PC-3 (cell line): ENCODE measurements around the gene NOC4L. TPM values are rescaled to one million over a fixed set of nuclear protein-coding genes. Genes with fewer than 3 reads are reported as not detected.
A peak's percentile ranks its signal among the peaks of the same experiment; 100 is the strongest.

Experiments
- ATAC-seq: fragments of 200-7000 bp; cut with Tn5 transposase; 2 replicates; pipeline ENCODE4 v1.9.1; 2020; ENCODE audit warnings: mild to moderate bottlenecking, moderate library complexity
- BruUV-seq: library from RNA; stranded (reverse); fragments of 400-500 nt; replicated peaks from 2 replicates; lab custom pipeline; 2021; lab: Mats Ljungman, UMichigan
- CTCF ChIA-PET: fragments of 300-600 bp; sonication (Branson Sonifier 250); formaldehyde crosslinking; loops from one replicate; lab custom pipeline; 2022; ENCODE audit warnings: antibody characterized with exemption; lab: Charles Lee
- POLR2A ChIA-PET: fragments of 300-600 bp; sonication (Branson Sonifier 250); formaldehyde crosslinking; loops from one replicate; lab custom pipeline; 2022; ENCODE audit warnings: antibody characterized with exemption; ENCODE audit not compliant: unreplicated experiment; lab: Charles Lee
- DNase-seq: peaks from one replicate; pipeline ENCODE4 v3.0.0-alpha.2; 2015
- H2AFZ ChIP-seq: fragments of 300-600 bp; sonication (generic); 2 replicates; pipeline ENCODE4 v1.6.0; 2016; ENCODE audit warnings: antibody characterized with exemption, low read length
- H3F3A ChIP-seq: fragments of 300-600 bp; sonication (generic); one replicate; pipeline ENCODE4 v1.6.0; 2017; ENCODE audit warnings: antibody characterized with exemption, low read length, control low read depth, mild to moderate bottlenecking; ENCODE audit not compliant: unreplicated experiment
- H3K27ac ChIP-seq: fragments of 300-600 bp; sonication (generic); 2 replicates; pipeline ENCODE4 v1.5.1; 2016; ENCODE audit warnings: mild to moderate bottlenecking, low read length
- H3K27me3 ChIP-seq: fragments of 300-600 bp; sonication (generic); 2 replicates; pipeline ENCODE4 v1.6.1; 2016; ENCODE audit warnings: low read length, mixed read lengths
- H3K36me3 ChIP-seq: fragments of 300-600 bp; sonication (generic); 2 replicates; pipeline ENCODE4 v1.6.1; 2016; ENCODE audit warnings: low read depth, mixed run types, low read length, mixed read lengths
- H3K4me1 ChIP-seq: fragments of 300-600 bp; sonication (generic); 2 replicates; pipeline ENCODE4 v1.5.1; 2016; ENCODE audit warnings: low read length; ENCODE audit not compliant: insufficient read depth
- H3K4me2 ChIP-seq: fragments of 300-600 bp; sonication (generic); 2 replicates; pipeline ENCODE4 v1.6.0; 2016; ENCODE audit warnings: low read length
- H3K4me3 ChIP-seq: fragments of 300-600 bp; sonication (generic); 2 replicates; pipeline ENCODE4 v1.5.1; 2016; ENCODE audit warnings: mild to moderate bottlenecking, low read length, mixed read lengths
- H3K79me2 ChIP-seq: fragments of 300-600 bp; sonication (generic); 2 replicates; pipeline ENCODE4 v1.6.1; 2017; ENCODE audit warnings: low read length, mixed read lengths
- H3K9ac ChIP-seq: fragments of 300-600 bp; sonication (generic); 2 replicates; pipeline ENCODE4 v1.6.0; 2016; ENCODE audit warnings: mild to moderate bottlenecking, low read length
- H3K9me2 ChIP-seq: fragments of 300-600 bp; sonication (generic); replicated peaks from 2 replicates; pipeline ENCODE4 v1.6.1; 2016; ENCODE audit warnings: mixed run types, low read length, mixed read lengths
- H3K9me3 ChIP-seq: fragments of 300-600 bp; sonication (generic); 2 replicates; pipeline ENCODE4 v1.6.1; 2016; ENCODE audit warnings: low read length, mixed read lengths
- H4K20me1 ChIP-seq: fragments of 300-600 bp; sonication (generic); 2 replicates; pipeline ENCODE4 v1.6.1; 2016; ENCODE audit warnings: low read length, mixed read lengths
- EZH2 ChIP-seq: fragments of 300-600 bp; sonication (generic); IDR thresholded peaks from one replicate; pipeline ENCODE4 v1.6.1; 2017; ENCODE audit warnings: antibody characterized with exemption, mild to moderate bottlenecking, low read length; ENCODE audit not compliant: unreplicated experiment
- EZH2phosphoT487 ChIP-seq: fragments of 300-600 bp; sonication (generic); IDR thresholded peaks from 2 replicates; pipeline ENCODE4 v1.6.1; 2018; ENCODE audit warnings: mild to moderate bottlenecking, antibody characterized with exemption, low read length, borderline replicate concordance
- intact Hi-C: fragments of 100-400 bp; cut with micrococcal nuclease; formaldehyde crosslinking; loops from 2 replicates; pipeline ENCODE4 v1.9.0; 2023
- total RNA-seq: library from RNA; depleted of rRNA; stranded (reverse); fragments of >200 nt; gene quantifications from 2 replicates; pipeline ENCODE4 v1.2.3, GENCODE V29; 2014
- TF ChIP-seq, protein P1 (sequence below): fragments of 300-600 bp; sonication (generic); conservative IDR thresholded peaks from 2 replicates; pipeline ENCODE4 v1.5.1; 2017; ENCODE audit warnings: antibody characterized with exemption, low read depth, mild to moderate bottlenecking, low read length

The NOC4L gene
- total RNA-seq, 1 experiment from 2014 or later, result 44.4 TPM

DNA sequence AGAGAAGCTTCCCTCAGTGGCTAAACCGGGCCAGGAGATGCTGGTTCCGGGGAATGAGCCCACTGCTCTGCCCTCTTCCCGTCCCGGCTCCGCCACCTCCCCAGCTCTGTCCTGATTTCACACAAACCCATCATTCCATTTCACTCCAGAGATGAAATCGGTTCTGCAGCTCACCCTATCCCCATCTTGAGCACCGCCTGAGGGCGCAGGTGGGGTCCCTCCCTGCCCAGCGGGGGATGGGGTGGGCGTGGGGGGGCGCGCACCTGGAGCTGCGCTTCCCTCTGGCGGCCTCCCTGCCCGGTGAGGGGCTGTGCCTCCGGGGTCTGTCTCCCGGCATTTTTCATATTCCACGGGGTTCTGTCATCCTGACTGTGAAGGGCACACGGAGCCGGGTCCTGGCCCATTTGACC, 44.7 kb downstream of the NOC4L start:
- no TSS peak for BruUV-seq
- TF ChIP-seq, protein P1, sequence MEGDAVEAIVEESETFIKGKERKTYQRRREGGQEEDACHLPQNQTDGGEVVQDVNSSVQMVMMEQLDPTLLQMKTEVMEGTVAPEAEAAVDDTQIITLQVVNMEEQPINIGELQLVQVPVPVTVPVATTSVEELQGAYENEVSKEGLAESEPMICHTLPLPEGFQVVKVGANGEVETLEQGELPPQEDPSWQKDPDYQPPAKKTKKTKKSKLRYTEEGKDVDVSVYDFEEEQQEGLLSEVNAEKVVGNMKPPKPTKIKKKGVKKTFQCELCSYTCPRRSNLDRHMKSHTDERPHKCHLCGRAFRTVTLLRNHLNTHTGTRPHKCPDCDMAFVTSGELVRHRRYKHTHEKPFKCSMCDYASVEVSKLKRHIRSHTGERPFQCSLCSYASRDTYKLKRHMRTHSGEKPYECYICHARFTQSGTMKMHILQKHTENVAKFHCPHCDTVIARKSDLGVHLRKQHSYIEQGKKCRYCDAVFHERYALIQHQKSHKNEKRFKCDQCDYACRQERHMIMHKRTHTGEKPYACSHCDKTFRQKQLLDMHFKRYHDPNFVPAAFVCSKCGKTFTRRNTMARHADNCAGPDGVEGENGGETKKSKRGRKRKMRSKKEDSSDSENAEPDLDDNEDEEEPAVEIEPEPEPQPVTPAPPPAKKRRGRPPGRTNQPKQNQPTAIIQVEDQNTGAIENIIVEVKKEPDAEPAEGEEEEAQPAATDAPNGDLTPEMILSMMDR, result no peak
- TF ChIP-seq EZH2, result no peak
- TF ChIP-seq EZH2phosphoT487, result no peak
- Histone ChIP-seq H3K9me3 (no peaks in the 10 kb centered on the region), H3F3A (no peaks in the 10 kb centered on the region), H3K27me3 (peaks cover 14% of the 10 kb centered on the region; the same call in 1 of the 2 replicates), H3K27ac (no peak overlapping the region), H3K4me3 (peak overlapping the region; percentile 87), H3K9me2 (no peaks in the 10 kb centered on the region), H3K4me1 (peaks cover 15% of the 10 kb centered on the region), H4K20me1 (no peaks in the 10 kb centered on the region), H2AFZ (peak overlapping the region; percentile 82), H3K79me2 (no peaks in the 10 kb centered on the region), H3K36me3 (no peaks in the 10 kb centered on the region), H3K4me2 (peak overlapping the region; percentile 100), H3K9ac (peak overlapping the region; percentile 79)
- POLR2A ChIA-PET, result no interaction called here
- ATAC-seq (no peak), DNase-seq (no peak)
- intact Hi-C loops, result loop anchor here (2.0 kb wide), 1 partner anchor 34 kb away; no protein-coding TSS in a partner anchor
- CTCF ChIA-PET, result interaction anchor here (1.0 kb wide), 1 partner anchor 372 kb away, joined by 4 read pairs; no protein-coding TSS in a partner anchor

DNA sequence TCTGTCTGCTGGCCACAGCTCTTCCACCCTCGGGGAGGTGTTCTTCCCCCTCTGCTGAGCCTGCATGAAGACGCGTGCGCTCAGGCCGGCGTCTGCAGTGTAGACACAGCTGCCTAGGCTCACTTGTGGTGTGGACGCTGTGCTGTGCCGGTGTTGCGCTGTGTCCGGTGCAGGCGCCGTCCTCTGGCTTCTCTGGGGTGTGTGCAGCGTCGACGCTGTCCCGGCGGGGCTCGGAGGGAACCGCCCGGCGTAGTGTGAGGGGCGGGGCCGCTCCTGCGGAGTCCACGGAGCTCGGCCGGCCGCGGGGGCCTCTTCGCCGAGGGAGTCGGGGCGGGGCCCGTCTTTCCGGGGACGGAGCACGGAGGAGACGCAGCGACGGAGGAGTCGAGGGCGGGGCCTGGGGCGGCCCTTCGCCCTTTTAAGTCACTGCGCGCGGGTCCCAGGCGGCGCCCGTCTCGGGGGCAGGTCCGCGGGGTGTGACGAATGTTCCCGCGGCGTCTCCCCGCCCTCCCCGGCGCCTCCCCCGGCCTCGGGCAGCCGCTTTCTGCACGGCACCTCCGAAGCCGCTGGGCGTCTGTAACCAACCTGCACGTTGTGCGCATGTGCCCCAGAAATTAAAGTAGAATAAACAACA, 45.2 kb downstream of the NOC4L start:
- peak overlapping the region; percentile 87 for H3K4me3 ChIP-seq
- H4K20me1 ChIP-seq, result no peaks in the 10 kb centered on the region
- no peaks in the 10 kb centered on the region for H3F3A ChIP-seq
- H3K27me3 ChIP-seq, result peaks cover 10% of the 10 kb centered on the region; the same call in 1 of the 2 replicates
- POLR2A ChIA-PET, result no interaction called here
- BruUV-seq, result no TSS peak
- no peak for TF ChIP-seq EZH2
- TF ChIP-seq EZH2phosphoT487, result no peak
- TF ChIP-seq, protein P1, result no peak
- ATAC-seq, result peak; percentile 93
- peak overlapping the region; percentile 82 for H2AFZ ChIP-seq
- CTCF ChIA-PET, result interaction anchor here (0.5 to 1.0 kb wide), 2 partner anchors 27 to 372 kb away, joined by 4 to 5 read pairs; no protein-coding TSS in a partner anchor
- peak overlapping the region; percentile 79 for H3K9ac ChIP-seq
- peak overlapping the region; percentile 10; the same call in 1 of the 2 replicates for H3K27ac ChIP-seq
- intact Hi-C loops, result loop anchor here (2.0 kb wide), 1 partner anchor 35 kb away; no protein-coding TSS in a partner anchor
- H3K4me2 ChIP-seq, result peak overlapping the region; percentile 100
- H3K4me1 ChIP-seq, result peaks cover 15% of the 10 kb centered on the region
- H3K9me2 ChIP-seq, result no peaks in the 10 kb centered on the region
- H3K79me2 ChIP-seq, result no peaks in the 10 kb centered on the region
- H3K36me3 ChIP-seq, result no peaks in the 10 kb centered on the region
- peak; percentile 97 for DNase-seq
- H3K9me3 ChIP-seq, result no peaks in the 10 kb centered on the region
